NCI-H774 (cell line): Measurements from ENCODE around the gene KCTD19.

Source experiments
- DNase-seq: peaks from one replicate; lab custom pipeline; 2025; lab: John Stamatoyannopoulos, UW

The KCTD19 gene

DNA sequence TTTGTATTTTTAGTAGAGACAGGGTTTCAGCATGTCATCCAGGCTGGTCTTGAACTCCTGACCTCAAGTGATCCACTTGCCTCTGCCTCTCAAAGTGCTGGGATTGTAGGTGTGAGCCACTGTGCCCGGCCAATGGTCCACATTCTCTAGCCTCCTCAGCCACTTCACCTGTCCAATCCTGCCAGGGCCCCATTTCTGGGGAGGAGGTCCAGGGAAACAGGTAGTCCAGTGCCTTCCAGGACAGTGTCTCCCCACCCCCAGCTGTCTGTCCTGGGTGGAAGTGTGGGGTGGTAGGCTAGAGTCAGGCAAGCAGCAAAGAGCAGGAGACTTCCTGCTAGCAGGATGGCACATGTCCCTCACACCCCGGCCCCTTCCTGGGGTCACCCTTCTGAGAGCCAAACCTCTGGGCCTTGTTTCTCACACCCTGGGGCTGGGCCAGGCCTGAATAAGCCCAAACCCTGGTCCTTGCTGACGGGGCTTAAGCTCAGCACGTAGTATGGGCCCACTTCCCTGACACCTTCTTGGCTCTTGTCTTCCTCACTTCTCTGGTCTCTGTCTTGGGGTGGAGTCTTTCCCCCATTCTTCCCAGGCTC is 84.3 kb downstream of the KCTD19 start:
- DNase-seq, result no peak

DNA sequence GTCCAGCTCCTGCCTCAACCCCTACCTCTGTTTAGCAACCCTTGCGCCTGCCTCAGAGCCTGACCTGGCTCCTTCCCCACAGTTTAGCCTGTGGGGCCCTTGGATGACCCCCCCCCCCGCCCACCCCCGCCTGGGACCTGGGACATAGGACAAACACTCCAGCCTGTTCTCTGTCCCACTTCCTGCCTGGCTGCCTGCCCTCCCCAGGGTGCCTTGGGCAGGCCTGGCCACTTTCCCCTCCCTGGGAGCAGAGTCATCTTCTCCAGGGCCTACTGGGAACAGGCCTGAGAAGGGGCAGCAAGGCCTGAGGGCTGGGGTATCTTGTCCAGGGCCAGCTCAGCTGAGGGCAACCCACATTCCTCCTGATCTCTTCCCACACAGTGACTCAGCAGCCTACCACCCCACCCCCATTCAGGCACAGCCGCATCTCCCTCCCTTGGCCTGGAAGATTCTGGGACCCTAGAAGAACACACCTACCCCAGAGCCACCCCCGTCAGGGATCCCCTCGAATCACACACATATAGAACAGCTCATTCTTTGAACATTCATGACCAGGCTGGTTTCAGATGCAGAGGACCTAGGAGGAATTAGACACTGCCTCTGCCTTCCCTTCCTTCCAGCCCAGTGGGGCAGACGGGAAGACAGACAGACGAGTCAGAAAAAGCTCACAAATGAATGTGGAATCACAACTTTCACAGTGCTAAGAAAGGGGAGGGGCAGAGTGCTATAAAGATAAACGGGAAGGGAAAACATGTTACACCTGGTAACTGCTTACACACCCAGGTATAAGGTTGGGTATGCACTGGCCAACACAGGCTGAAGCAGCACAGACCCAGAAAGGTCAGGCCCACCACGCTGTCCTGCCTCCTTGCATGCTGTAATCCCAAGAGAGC is 85.3 kb downstream of the KCTD19 start:
- DNase-seq, result no peak

DNA sequence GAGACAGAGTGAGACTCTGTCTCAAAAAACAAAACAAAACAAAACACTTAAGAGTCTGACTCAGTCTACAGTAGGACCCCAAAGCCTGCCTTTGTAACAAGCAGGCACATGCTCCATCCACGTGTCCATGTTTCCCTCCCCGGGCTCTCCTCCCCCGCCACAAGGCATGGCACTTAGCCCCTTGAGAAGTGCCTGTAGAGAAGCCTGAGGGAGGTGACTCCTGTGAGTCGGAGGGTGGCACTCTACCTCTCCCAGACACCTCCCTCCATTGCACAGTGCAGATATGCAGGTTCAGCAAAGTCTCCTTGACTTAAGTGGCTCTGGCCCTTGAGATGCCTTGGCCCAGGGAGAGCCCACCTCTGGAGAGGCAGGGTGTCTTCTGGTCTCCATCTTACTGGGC is 86.0 kb downstream of the KCTD19 start:
- DNase-seq, result no peak
